Umbilical cord (tissue), 2 donors: ENCODE results near the gene SLC41A2. TPM values are rescaled to one million over a fixed set of nuclear protein-coding genes. Genes with fewer than 3 reads are reported as not detected.
"Not testable (repeated sequence)": the region's sequence is repeated elsewhere in the genome, so short reads cannot be mapped to it uniquely, and the experiment has no call there.

Experiments
- DNase-seq: peaks from one replicate; pipeline ENCODE4 v3.0.0-alpha.2; 2015; ENCODE audit warnings: low spot score
- total RNA-seq: library from RNA; depleted of rRNA; stranded (reverse); fragments of >200 nt; gene quantifications from one replicate; pipeline ENCODE4 v1.2.3, GENCODE V29; 2014; ENCODE audit warnings: low replicate concordance; ENCODE audit not compliant: insufficient read depth

The SLC41A2 gene
- 17.3 TPM for total RNA-seq

- DNase-seq = peak; percentile 94
Observed at GRCh38 chr12:104958001-104958804, at the start of gene SLC41A2. SLC41A2 (minus strand) TSS chr12:104958290; CDS start chr12:104928527, 29,763 bp downstream.

- DNase-seq = no peak
Observed at GRCh38 chr12:105001476-105001875, 43.4 kb upstream of the SLC41A2 start.

- no peak for DNase-seq
Observed at GRCh38 chr12:104999347-104999685, 41.2 kb upstream of the SLC41A2 start.

- DNase-seq = no peak
Observed at GRCh38 chr12:104998423-104999346, 40.6 kb upstream of the SLC41A2 start.

GRCh38 chr12:104997541-104997940 is 39.5 kb upstream of the SLC41A2 start:
- DNase-seq = no peak

GRCh38 chr12:104994336-104994735 is 36.2 kb upstream of the SLC41A2 start:
- no peak for DNase-seq

- no peak for DNase-seq
Observed at GRCh38 chr12:104991565-104992128, 33.6 kb upstream of the SLC41A2 start.

GRCh38 chr12:104990950-104991349 is 32.9 kb upstream of the SLC41A2 start:
- DNase-seq = no peak

- DNase-seq = peak; percentile 95
Observed at GRCh38 chr12:104986022-104986941, 28.2 kb upstream of the SLC41A2 start, which contains the start of gene NOPCHAP1. NOPCHAP1 (plus strand) TSS chr12:104986316; CDS start chr12:104986353, 37 bp downstream.

GRCh38 chr12:104985206-104985605 is 27.1 kb upstream of the SLC41A2 start:
- DNase-seq = no peak

- DNase-seq = not testable (repeated sequence)
Observed at GRCh38 chr12:104977688-104978087, 19.6 kb upstream of the SLC41A2 start.

GRCh38 chr12:104976703-104977102 is 18.6 kb upstream of the SLC41A2 start:
- no peak for DNase-seq

GRCh38 chr12:104975587-104976343 is 17.7 kb upstream of the SLC41A2 start:
- no peak for DNase-seq

- DNase-seq = peak; percentile 50
Observed at GRCh38 chr12:104974626-104975290, 16.7 kb upstream of the SLC41A2 start.

GRCh38 chr12:104973250-104973649 is 15.2 kb upstream of the SLC41A2 start:
- no peak for DNase-seq

- no peak for DNase-seq
Observed at GRCh38 chr12:104971306-104971705, 13.2 kb upstream of the SLC41A2 start.

GRCh38 chr12:104969343-104969742 is 11.3 kb upstream of the SLC41A2 start:
- DNase-seq = no peak

- DNase-seq = no peak
Observed at GRCh38 chr12:104966677-104967076, 8.6 kb upstream of the SLC41A2 start.

GRCh38 chr12:104964856-104965205 is 6.7 kb upstream of the SLC41A2 start:
- no peak for DNase-seq
